GM19397 (cell line): Measurements from ENCODE around the gene IRAK3.
A peak's percentile ranks its signal among the peaks of the same experiment; 100 is the strongest.

Source experiments
- ATAC-seq: cut with Tn5 transposase; IDR thresholded peaks from one replicate; pipeline ENCODE4 v1.9.1; 2021; ENCODE audit warnings: mild to moderate bottlenecking, moderate library complexity; ENCODE audit not compliant: unreplicated experiment

The IRAK3 gene

DNA sequence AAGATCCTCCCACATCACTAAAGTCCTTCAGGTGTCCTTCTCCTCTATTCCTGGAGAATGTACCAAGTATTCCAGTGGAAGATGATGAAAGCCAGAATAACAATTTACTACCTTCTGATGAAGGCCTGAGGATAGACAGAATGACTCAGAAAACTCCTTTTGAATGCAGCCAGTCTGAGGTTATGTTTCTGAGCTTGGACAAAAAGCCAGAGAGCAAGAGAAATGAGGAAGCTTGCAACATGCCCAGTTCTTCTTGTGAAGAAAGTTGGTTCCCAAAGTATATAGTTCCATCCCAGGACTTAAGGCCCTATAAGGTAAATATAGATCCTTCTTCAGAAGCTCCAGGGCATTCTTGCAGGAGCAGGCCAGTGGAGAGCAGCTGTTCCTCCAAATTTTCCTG, 58.7 kb downstream of the IRAK3 start:
- ATAC-seq, result no peak

DNA sequence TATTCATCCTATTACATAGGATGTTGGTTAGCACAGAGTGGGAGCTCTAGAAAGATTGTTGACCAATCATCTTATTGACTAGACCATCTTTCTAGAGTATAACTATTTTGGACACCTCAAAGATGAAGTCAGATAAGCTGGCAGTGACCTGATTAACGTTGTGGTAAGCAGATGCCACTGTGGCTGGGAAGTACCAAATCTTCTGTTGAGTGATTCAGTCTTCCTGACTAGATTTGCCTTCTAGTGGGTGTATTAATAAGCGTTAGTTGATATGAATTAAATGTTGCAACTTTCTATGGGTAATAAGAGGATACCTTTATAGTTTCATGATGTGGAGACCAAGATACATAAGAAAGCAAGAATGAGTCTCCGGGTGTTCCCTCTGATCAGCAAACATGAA, 62.0 kb downstream of the IRAK3 start:
- ATAC-seq, result no peak

GRCh38 chr12:66252771-66253170, 63.8 kb downstream of the IRAK3 start:
- ATAC-seq, result no peak

DNA sequence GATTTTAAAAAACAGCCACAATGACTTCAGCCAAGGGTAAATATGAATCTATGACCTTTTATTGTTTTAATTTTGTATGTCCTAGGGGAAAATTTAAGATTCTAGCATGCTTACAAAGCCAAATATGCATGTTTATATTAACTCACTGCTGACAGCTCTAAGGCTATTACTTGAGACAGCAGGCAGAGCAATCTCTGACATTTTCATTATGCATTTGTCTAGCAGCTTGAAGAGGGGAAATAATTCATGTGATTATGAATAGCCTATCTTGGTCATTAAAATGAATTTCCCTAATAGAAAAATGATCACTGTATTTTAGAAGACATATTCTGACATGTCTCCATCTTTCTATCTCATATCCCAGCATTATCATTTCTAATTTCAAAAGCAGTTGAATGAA, 66.7 kb downstream of the IRAK3 start:
- no peak for ATAC-seq

DNA sequence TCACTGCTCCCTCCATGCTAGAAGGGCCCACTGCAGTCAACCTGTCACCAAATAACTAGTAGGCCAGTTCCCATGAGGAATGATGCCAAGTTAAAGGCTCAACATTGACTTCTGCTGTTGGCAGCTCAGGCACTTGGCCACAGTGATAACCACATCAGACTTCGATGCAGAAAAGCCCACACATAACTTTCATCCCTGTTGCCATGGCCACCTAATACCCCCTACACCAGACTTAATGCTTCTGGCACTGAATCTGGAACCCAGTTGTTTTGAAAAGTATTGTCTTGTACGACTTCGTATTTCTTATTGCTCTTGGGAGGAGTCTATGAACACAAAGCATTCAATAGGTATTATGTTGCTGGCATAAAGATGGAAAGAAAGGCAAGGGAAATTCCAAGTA, 69.0 kb downstream of the IRAK3 start:
- no peak for ATAC-seq

DNA sequence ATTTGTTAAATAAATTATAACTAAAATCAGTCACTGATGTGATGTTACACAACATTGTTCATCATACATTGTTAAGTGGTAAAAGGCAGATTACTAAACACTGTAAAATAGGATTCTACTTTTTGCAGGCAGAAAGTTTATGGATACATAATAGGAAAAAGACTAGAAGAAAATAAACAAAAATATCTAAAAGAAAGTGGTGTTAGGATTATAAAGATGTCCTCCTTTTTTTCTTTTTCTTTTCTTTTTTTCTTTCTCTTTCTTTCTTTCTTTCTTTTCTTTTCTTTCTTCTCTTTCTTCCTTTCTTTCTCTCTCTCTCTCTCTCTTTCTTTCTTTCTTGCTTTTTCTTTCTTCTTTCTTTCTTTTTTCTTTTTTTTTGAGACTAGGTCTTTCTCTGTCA, 73.7 kb downstream of the IRAK3 start:
- ATAC-seq, result no peak

DNA sequence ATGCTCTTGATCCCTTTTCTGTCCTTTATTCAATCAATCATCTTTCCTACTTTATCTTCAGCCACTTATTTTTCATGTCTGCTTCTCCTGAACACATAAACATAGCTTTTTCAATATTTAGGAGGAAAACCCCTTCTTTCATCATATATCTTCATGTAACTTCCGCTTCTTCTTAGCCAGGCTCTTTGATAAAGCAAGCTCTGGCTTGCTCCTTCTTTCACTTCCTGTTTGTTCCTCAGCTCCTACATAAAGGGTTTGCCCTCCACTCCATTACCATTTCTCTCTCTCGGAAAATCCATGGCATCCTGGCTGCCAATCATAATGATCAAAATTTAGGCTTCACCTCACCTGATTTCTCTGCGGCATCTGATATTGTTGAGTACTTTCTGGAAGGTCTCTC, 79.5 kb downstream of the IRAK3 start:
- ATAC-seq, result no peak

GRCh38 chr12:66269142-66269541, 80.1 kb downstream of the IRAK3 start:
- ATAC-seq, result no peak

DNA sequence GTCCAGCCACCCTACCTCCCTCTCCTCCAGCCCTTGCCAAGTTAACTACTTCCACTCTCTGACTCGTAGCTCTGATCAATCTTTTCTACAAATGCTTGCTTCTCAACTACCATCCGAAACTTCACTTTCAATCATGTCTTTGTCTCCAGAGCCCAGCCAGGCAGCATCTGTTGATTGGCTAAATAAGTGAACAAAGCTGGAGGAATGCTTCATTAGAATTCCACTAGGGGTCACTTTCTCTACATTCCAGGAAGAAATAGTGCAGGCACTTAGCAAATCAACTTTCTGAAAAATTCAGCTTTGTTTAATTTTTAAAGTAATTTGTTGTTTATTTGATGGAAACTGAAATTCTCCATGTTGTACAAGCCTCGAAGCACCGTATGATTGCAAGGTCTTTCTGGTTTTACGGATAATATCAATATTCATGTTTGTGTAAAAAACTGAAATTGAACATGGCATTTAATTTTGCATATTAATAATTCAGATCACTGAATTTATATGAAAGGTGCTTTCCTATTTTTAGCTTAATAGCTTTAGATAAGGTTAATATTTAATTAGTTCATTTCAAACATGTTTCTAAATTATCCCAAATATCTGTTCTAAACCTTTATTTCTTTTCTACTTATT, 80.9 kb downstream of the IRAK3 start:
- peak; percentile 65 for ATAC-seq

- no peak for ATAC-seq
These were observed 81.6 kb downstream of the IRAK3 start for GRCh38 chr12:66270613-66271012.

DNA sequence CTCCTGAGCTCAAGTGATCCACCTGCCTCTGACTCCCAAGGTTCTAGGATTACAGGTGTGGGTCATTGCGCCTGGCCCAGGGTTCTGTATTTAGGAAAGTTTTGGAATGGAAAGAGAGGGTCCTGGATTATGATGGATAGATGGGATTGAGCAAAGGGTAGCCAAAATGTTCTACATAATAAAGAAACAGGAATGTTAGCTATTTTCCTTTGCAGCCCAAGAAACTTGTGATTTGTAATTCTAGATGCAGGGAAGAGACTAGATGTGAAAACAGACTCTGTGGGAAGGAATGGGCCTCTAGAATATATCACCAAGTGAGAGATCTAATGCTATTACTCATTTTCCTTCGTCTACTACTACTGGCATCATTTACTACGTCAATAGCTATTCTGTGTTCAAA, 83.6 kb downstream of the IRAK3 start:
- no peak for ATAC-seq

GRCh38 chr12:66273147-66273546, 84.1 kb downstream of the IRAK3 start:
- ATAC-seq, result no peak

DNA sequence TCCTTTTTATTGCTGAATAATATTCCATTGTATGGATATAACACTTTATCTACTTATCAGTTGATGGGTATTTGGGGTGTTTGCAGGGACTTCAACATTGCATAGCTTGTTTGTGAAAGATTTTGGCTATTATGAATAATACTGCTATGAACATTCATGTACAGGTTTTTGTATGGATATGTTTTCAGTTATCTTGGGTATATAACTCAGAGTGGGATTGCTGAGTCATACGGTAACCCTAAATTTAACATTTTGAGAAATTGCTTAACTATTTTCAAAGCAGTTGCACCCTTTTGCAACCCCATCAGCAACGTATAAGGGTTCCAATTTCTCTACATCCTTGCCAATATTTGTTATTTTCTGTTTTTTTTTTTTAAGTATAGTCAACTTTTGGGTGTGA, 86.0 kb downstream of the IRAK3 start:
- no peak for ATAC-seq

- ATAC-seq, result no peak
These were observed 90.2 kb downstream of the IRAK3 start for GRCh38 chr12:66279123-66279712.

DNA sequence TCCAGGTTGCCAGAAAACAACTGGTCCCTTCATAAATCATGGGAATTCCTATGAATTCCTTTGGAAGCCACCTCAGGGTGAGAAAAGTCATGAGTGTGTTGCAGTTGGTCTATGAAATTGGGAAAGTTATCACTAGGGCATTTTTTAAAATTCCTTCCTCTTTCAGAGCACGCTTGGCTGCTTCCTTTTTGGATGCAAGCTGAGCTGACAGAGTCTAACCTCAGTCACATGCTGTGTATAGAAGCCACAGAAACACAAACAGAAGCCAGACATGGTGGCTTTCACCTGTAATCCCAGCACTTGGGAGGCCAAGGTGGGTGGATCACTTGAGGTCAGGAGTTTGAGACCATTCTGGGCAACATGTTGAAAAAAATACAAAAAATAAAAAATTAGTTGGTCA, 91.5 kb downstream of the IRAK3 start:
- no peak for ATAC-seq

- ATAC-seq, result no peak
These were observed 93.2 kb downstream of the IRAK3 start for GRCh38 chr12:66282244-66282643.

DNA sequence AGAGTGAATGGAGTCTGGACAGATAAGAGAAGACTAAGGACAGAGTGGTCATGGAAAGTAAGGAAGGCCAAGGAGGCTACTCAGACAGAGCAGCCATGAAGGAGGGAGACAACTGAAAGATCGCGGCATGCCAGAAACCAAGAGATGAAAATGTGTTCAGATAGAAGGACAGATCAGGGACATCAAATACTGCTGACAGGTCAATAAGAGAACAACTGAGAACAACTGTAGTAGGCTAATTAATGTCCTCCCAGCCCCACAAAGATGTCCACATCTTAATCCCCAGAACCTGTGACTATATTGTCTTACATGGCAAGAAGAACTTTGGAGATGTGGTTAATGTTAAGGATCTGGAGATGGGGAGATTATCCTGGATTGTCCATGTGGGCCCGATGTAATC, 98.3 kb downstream of the IRAK3 start:
- ATAC-seq, result no peak

DNA sequence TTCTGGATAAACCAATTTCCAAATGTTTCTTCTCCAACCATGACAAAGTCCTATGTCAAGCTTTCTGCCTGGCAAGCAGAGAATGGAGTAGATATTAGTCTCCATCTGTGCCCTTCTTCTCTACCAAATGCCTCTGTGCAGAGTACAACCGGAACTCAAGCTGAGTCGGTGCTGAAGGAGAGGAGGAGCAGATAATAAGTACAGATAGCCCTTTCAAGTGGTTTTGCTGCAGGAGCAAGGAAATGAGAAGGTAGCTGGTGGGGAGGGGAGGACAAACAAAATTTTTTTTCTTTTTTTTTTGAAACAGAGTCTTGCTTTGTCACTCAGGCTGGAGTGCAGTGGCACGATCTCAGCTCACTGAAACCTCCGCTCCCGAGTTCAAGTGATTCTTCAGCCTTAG, 99.1 kb downstream of the IRAK3 start:
- no peak for ATAC-seq

GRCh38 chr12:66289485-66289884, 100.5 kb downstream of the IRAK3 start:
- no peak for ATAC-seq

DNA sequence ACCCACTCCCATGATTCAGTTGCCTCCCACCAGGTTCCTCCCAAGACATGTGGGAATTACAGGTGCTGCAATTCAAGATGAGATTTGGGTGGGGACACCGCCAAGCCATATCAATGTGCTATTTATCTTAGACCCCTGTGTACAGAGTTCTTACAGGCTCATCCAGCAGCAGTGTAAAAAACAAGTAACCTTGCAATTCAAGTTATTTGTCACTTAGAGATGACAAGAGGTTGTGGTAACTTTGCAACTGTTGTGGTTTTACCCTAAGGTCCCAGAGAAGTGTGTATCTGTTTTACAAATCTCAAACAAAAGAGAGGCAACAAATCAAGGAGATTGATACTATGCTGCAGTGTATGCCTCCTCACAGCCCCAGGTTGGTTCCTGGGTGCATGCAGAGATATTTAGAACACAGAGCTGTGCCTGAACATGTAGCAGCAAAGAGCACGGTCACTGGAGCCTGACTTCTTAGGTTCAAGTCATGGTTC, 101.7 kb downstream of the IRAK3 start:
- no peak for ATAC-seq

DNA sequence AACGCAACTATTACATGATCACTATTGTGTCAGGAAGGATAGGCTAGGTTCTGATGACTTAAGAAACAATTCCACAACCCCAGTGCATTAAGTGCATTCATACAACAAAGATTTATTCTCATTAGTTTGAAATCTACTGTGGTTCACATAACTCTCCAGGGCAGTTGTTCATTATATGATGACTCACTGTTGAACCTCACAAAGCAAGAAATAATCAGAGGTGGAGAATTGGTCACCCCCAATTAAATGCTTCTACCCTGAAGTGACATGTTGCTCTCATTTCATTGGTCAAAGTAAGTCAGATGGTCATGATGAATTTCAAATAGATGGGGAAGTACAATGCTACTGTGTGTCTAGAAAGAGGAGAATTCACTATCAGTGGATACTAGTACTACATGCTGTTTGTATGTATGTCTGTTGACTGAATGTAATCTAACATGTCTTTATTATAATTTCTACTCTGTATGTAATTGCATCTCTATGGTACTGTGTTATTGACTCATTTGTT, 107.2 kb downstream of the IRAK3 start:
- no peak for ATAC-seq

DNA sequence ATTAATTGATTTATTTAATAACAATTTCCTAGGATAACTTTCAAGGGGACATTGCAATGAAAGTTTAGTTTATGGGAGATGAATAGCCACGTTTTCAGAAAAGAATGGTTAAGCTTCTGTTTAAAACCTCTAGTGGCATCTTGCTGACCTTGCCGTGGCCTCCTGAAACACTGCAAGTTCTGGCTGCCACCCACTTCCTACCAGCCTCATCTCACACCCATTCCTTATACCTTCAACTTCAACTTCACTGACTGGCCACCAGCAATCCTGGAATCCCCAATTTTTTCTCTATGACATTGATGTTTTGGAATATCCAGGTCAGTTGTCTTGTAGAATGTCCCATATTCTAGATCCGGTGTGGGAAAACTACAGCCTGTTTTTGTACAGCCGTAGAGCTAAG, 108.1 kb downstream of the IRAK3 start:
- ATAC-seq, result no peak

DNA sequence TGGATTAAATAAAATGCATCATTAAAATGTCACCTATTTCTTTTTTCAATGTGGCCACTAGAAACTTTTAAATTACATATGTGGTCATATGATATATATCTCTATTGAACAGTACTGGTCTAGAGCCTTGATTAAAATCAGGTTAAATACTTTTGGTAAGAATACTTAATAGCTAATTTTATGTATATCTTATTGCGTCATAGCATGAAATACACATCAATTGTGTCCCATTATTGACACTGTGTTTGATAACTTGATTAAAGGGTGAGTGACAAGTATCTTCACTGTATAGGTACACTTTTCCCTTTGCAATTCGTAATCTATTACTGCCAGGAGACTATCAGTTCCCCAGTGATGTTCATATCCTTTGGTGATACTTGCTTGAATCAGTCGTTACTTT, 108.9 kb downstream of the IRAK3 start:
- ATAC-seq, result no peak
